ENCODE results near the gene KLRK1.
"Not testable (repeated sequence)": the region's sequence is repeated elsewhere in the genome, so short reads cannot be mapped to it uniquely, and the experiment has no call there.

The KLRK1 gene

DNA sequence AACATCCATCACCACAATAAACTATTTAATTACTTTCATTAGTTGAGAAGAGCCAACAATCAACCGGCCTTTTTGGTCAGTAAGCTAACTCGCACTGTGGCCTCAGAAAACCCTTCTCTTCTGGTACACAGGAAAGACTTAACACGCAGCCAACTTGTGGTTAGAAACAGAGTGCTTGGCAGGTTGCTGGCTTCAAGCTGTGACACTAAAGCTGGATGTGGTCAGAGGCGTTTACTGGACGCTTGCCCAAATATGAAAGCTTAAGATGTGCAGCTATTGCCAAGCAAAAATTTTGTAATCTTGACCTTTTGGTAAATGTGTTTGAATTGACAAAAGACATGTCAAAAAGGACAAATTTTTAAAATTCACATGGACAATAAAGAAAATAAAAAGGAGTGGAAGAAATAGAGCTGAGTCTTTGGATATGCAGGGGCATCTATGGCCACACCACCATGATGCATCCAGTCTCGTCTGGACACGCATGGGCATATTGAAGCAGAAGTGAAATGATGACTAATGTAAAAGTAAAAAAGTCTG, 2.6 kb upstream of the KLRK1 start:
- DNase-seq: peak in 1 of 2 donors; percentile 18
- Histone ChIP-seq H3K4me2 (ENCODE audit: low read length) (no peak overlapping the region), H4K8ac (ENCODE audit: low read depth, low read length) (no peak overlapping the region), H4K91ac (ENCODE audit: low read depth, low read length) (no peak overlapping the region), H3K27ac (ENCODE audit: low read depth, low read length) (no peak overlapping the region), H3K9ac (ENCODE audit: low read length) (no peak overlapping the region), H3K36me3 (ENCODE audit: control insufficient read depth in 1 of 2, insufficient read depth in 2 of 2, low read length in 2 of 2) (no peaks in the 10 kb centered on the region), H3K23ac (ENCODE audit: low read length) (no peak overlapping the region), H3K4ac (ENCODE audit: low read depth, low read length) (no peak overlapping the region), H2BK120ac (ENCODE audit: insufficient read depth, low read length, poor library complexity) (no peak overlapping the region), H3K27me3 (ENCODE audit: insufficient read depth, low read length) (no peaks in the 10 kb centered on the region), H4K12ac (ENCODE audit: low read depth, low read length) (no peak overlapping the region), H3K4me3 (ENCODE audit: low read depth, low read length) (no peak overlapping the region), H2BK5ac (ENCODE audit: low read depth, low read length, poor library complexity) (no peak overlapping the region), H3K9me3 (ENCODE audit: insufficient read depth, low read depth, low read length) (no peaks in the 10 kb centered on the region), H3K79me2 (ENCODE audit: control insufficient read depth, insufficient read depth, low read length, poor library complexity) (no peaks in the 10 kb centered on the region), H2BK12ac (ENCODE audit: low read length) (no peak overlapping the region), H3K79me1 (ENCODE audit: low read length) (peaks cover 8% of the 10 kb centered on the region), H3K14ac (ENCODE audit: low read length) (no peak overlapping the region), H3K18ac (ENCODE audit: low read length) (no peak overlapping the region), H2AFZ (ENCODE audit: insufficient read depth, low read length, poor library complexity) (no peak overlapping the region), H3K4me1 (ENCODE audit: control insufficient read depth in 1 of 2, insufficient read depth in 2 of 2, low read length in 2 of 2) (peaks cover 3% of the 10 kb centered on the region in 2 experiments), H2AK5ac (ENCODE audit: low read length) (no peak overlapping the region)
- WGBS (ENCODE audit: extremely low coverage, insufficient coverage, insufficient read length): no CpG with 5 or more reads among the region's 7 CpGs

DNA sequence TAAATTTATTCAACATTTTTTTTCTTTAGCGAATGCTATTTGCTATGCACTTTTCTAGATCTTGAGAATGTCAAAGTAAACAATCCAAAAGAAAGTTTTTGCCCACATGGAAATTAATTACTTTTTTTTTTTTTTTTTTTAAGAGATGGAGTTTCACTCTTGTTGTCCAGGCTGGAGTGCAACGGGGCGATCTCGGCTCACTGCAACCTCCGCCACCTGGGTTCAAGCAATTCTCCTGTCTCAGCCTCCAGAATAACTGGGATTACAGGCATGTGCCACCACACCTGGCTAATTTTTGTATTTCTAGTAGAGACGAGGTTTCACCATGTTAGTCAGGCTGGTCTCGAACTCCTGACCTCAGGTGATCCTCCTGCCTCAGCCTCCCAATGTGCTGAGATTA, 1.1 kb upstream of the KLRK1 start:
- not testable (repeated sequence) for H4K8ac ChIP-seq (ENCODE audit: low read depth, low read length); H3K27me3 ChIP-seq (ENCODE audit: insufficient read depth, low read length); H3K36me3 ChIP-seq (ENCODE audit: control insufficient read depth in 1 of 2, insufficient read depth in 2 of 2, low read length in 2 of 2); H3K4me1 ChIP-seq (ENCODE audit: control insufficient read depth in 1 of 2, insufficient read depth in 2 of 2, low read length in 2 of 2); H3K23ac ChIP-seq (ENCODE audit: low read length); H3K79me1 ChIP-seq (ENCODE audit: low read length); H3K14ac ChIP-seq (ENCODE audit: low read length); H4K91ac ChIP-seq (ENCODE audit: low read depth, low read length); H3K27ac ChIP-seq (ENCODE audit: low read depth, low read length); H2AFZ ChIP-seq (ENCODE audit: insufficient read depth, low read length, poor library complexity); H3K4ac ChIP-seq (ENCODE audit: low read depth, low read length); H3K4me2 ChIP-seq (ENCODE audit: low read length); H2BK5ac ChIP-seq (ENCODE audit: low read depth, low read length, poor library complexity); H2AK5ac ChIP-seq (ENCODE audit: low read length); H3K4me3 ChIP-seq (ENCODE audit: low read depth, low read length); H2BK120ac ChIP-seq (ENCODE audit: insufficient read depth, low read length, poor library complexity); H3K18ac ChIP-seq (ENCODE audit: low read length); H3K79me2 ChIP-seq (ENCODE audit: control insufficient read depth, insufficient read depth, low read length, poor library complexity); H2BK12ac ChIP-seq (ENCODE audit: low read length); H3K9me3 ChIP-seq (ENCODE audit: insufficient read depth, low read depth, low read length); DNase-seq; H3K9ac ChIP-seq (ENCODE audit: low read length); H4K12ac ChIP-seq (ENCODE audit: low read depth, low read length)
- WGBS (ENCODE audit: extremely low coverage, insufficient coverage, insufficient read length): no CpG with 5 or more reads among the region's 7 CpGs

DNA sequence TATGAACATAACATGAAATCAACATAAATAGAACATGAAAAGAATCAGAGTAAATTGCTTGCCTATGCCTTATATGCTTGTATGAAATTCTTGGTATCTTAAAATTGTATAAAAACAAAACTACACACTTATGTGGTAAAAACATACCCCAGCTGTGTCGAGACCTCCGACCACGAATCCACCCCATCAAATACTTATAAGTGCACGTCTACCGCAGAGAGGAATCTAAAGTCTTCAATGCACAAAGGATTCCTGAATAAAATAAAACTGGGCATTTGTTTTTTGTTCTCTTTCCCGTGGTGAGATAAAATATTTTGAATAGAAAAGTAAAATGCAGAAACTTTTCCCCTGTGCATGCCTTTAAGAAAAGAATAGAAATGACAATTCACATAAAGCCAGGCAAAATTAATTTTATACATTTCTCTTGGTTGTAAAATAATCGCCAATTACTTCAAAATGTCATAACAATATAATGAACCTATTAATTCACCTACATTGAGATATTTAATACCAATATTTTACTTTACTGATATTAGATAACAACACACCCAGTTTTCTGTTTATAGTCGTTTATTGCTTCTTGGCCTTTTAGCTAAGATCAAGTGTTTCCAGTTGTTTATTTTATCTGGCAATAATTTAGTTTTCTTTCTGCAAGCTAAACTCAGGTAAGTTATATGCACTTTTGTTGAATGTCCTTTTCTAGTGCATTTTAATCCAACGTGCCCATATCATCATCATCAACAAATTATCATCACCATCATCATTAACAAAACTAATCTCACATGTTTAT, 1.0 kb downstream of the KLRK1 start:
- Histone ChIP-seq H3K36me3 (ENCODE audit: control insufficient read depth in 1 of 2, insufficient read depth in 2 of 2, low read length in 2 of 2) (no peaks in the 10 kb centered on the region), H2BK120ac (ENCODE audit: insufficient read depth, low read length, poor library complexity) (no peak overlapping the region), H3K4me3 (ENCODE audit: low read depth, low read length) (no peak overlapping the region), H2AK5ac (ENCODE audit: low read length) (no peak overlapping the region), H3K18ac (ENCODE audit: low read length) (no peak overlapping the region), H3K79me2 (ENCODE audit: control insufficient read depth, insufficient read depth, low read length, poor library complexity) (no peaks in the 10 kb centered on the region), H2BK12ac (ENCODE audit: low read length) (no peak overlapping the region), H3K4ac (ENCODE audit: low read depth, low read length) (no peak overlapping the region), H3K79me1 (ENCODE audit: low read length) (no peaks in the 10 kb centered on the region), H3K4me2 (ENCODE audit: low read length) (no peak overlapping the region), H3K14ac (ENCODE audit: low read length) (no peak overlapping the region), H4K12ac (ENCODE audit: low read depth, low read length) (no peak overlapping the region), H3K9me3 (ENCODE audit: insufficient read depth, low read depth, low read length) (no peaks in the 10 kb centered on the region), H2BK5ac (ENCODE audit: low read depth, low read length, poor library complexity) (no peak overlapping the region), H3K9ac (ENCODE audit: low read length) (no peak overlapping the region), H3K27ac (ENCODE audit: low read depth, low read length) (no peak overlapping the region), H4K91ac (ENCODE audit: low read depth, low read length) (no peak overlapping the region), H3K23ac (ENCODE audit: low read length) (no peak overlapping the region), H3K27me3 (ENCODE audit: insufficient read depth, low read length) (no peaks in the 10 kb centered on the region), H2AFZ (ENCODE audit: insufficient read depth, low read length, poor library complexity) (no peak overlapping the region), H4K8ac (ENCODE audit: low read depth, low read length) (no peak overlapping the region), H3K4me1 (ENCODE audit: control insufficient read depth in 1 of 2, insufficient read depth in 2 of 2, low read length in 2 of 2) (no peaks in the 10 kb centered on the region)
- DNase-seq: no peak
- WGBS (ENCODE audit: extremely low coverage, insufficient coverage, insufficient read length): 100% methylated on average over 1 of the region's 9 CpGs

DNA sequence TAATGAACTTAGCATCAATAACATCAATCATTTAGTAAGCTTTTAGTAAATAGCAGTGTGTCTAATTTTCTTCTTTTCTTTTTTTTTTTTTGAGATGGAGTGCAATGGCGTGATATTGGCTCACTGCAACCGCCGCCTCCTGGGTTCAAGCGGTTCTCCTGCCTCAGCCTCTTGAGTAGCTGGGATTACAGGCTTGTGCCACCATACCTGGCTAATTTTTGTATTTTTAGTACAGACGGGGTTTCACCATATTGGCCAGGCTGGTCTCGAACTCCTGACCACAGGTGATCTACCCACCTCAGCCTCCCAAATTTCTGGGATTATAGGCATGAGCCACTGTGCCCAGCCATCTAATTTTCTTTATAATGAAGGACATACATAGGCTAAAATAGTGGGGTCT, 2.3 kb downstream of the KLRK1 start:
- not testable (repeated sequence) for H3K4ac ChIP-seq (ENCODE audit: low read depth, low read length); H4K12ac ChIP-seq (ENCODE audit: low read depth, low read length); DNase-seq; H3K79me1 ChIP-seq (ENCODE audit: low read length); H3K79me2 ChIP-seq (ENCODE audit: control insufficient read depth, insufficient read depth, low read length, poor library complexity); H3K4me2 ChIP-seq (ENCODE audit: low read length); H3K27me3 ChIP-seq (ENCODE audit: insufficient read depth, low read length); H4K91ac ChIP-seq (ENCODE audit: low read depth, low read length); H3K27ac ChIP-seq (ENCODE audit: low read depth, low read length); H3K4me3 ChIP-seq (ENCODE audit: low read depth, low read length); H4K8ac ChIP-seq (ENCODE audit: low read depth, low read length); H3K4me1 ChIP-seq (ENCODE audit: control insufficient read depth in 1 of 2, insufficient read depth in 2 of 2, low read length in 2 of 2); H3K14ac ChIP-seq (ENCODE audit: low read length); H3K9me3 ChIP-seq (ENCODE audit: insufficient read depth, low read depth, low read length); H3K18ac ChIP-seq (ENCODE audit: low read length); H2BK120ac ChIP-seq (ENCODE audit: insufficient read depth, low read length, poor library complexity); H2AK5ac ChIP-seq (ENCODE audit: low read length); H3K36me3 ChIP-seq (ENCODE audit: control insufficient read depth in 1 of 2, insufficient read depth in 2 of 2, low read length in 2 of 2); H3K23ac ChIP-seq (ENCODE audit: low read length); H3K9ac ChIP-seq (ENCODE audit: low read length); H2AFZ ChIP-seq (ENCODE audit: insufficient read depth, low read length, poor library complexity); H2BK12ac ChIP-seq (ENCODE audit: low read length); H2BK5ac ChIP-seq (ENCODE audit: low read depth, low read length, poor library complexity)
- no CpG with 5 or more reads among the region's 6 CpGs for WGBS (ENCODE audit: extremely low coverage, insufficient coverage, insufficient read length)

Data from trophoblast cell (in vitro differentiated cells and primary cell).